HepG2 (cell line): ENCODE results near the gene CACNA1F. TPM values are rescaled to one million over a fixed set of nuclear protein-coding genes. Genes with fewer than 3 reads are reported as not detected.
A peak's percentile ranks its signal among the peaks of the same experiment; 100 is the strongest.

Source experiments
- AGO2 ChIP-seq: fragments of 200-400 bp; formaldehyde crosslinking; optimal IDR thresholded peaks from 2 replicates; pipeline ENCODE3; 2017; ENCODE audit warnings: mild to moderate bottlenecking, low read depth, low read length, moderate library complexity
- ATRX ChIP-seq: sonication (generic); formaldehyde crosslinking; IDR thresholded peaks from 2 replicates; pipeline ENCODE4 v1.4.0; 2020; ENCODE audit warnings: missing genetic modification reagents, borderline replicate concordance
- CAMTA2 ChIP-seq: sonication (generic); formaldehyde crosslinking; IDR thresholded peaks from 2 replicates; pipeline ENCODE4 v1.4.0; 2020; ENCODE audit warnings: mild to moderate bottlenecking, missing genetic modification reagents, borderline replicate concordance
- JDP2 ChIP-seq: sonication (generic); formaldehyde crosslinking; IDR thresholded peaks from 2 replicates; pipeline ENCODE4 v1.8.1; 2022; ENCODE audit warnings: missing genetic modification reagents, borderline replicate concordance
- KDM3A ChIP-seq: IDR thresholded peaks from 2 replicates; pipeline ENCODE4 v1.6.1; 2018; ENCODE audit warnings: low read depth, missing compliant biosample characterization
- MBD4 ChIP-seq: IDR thresholded peaks from 2 replicates; pipeline ENCODE4 v1.6.1; 2012; ENCODE audit warnings: low read length, inconsistent platforms, borderline replicate concordance
- MED1 ChIP-seq: sonication (generic); formaldehyde crosslinking; IDR thresholded peaks from 2 replicates; pipeline ENCODE4 v1.4.0; 2020; ENCODE audit warnings: missing genetic modification reagents
- MXI1 ChIP-seq: IDR thresholded peaks from 3 replicates; pipeline ENCODE4 v1.6.1; 2012; ENCODE audit warnings: low read depth, low read length, inconsistent platforms, borderline replicate concordance
- MZF1 ChIP-seq: sonication (generic); formaldehyde crosslinking; IDR thresholded peaks from 2 replicates; pipeline ENCODE4 v1.8.1; 2023; ENCODE audit warnings: mild to moderate bottlenecking, missing genetic modification reagents, borderline replicate concordance
- PHF8 ChIP-seq: sonication (generic); formaldehyde crosslinking; IDR thresholded peaks from 2 replicates; pipeline ENCODE4 v1.5.0; 2020; ENCODE audit warnings: missing genetic modification reagents
- TFAP4 ChIP-seq: sonication (generic); IDR thresholded peaks from 2 replicates; pipeline ENCODE4 v1.6.1; 2016; ENCODE audit warnings: low read depth, borderline replicate concordance
- XRCC5 ChIP-seq: fragments of 200-400 bp; formaldehyde crosslinking; optimal IDR thresholded peaks from 2 replicates; pipeline ENCODE3; 2017; ENCODE audit warnings: mild to moderate bottlenecking, low read length
- ZFP41 ChIP-seq: sonication (generic); formaldehyde crosslinking; IDR thresholded peaks from 2 replicates; pipeline ENCODE4 v1.4.0; 2020; ENCODE audit warnings: mild to moderate bottlenecking, missing genetic modification reagents, borderline replicate concordance
- ZFX ChIP-seq: sonication (generic); formaldehyde crosslinking; IDR thresholded peaks from 2 replicates; pipeline ENCODE4 v1.4.0; 2020; ENCODE audit warnings: mild to moderate bottlenecking, low read depth, missing genetic modification reagents, moderate library complexity
- ZNF121 ChIP-seq: sonication (generic); formaldehyde crosslinking; IDR thresholded peaks from 2 replicates; pipeline ENCODE4 v1.5.0; 2020; ENCODE audit warnings: mild to moderate bottlenecking, missing genetic modification reagents
- ZNF430 ChIP-seq: sonication (generic); formaldehyde crosslinking; IDR thresholded peaks from 2 replicates; pipeline ENCODE4 v1.9.0; 2021; ENCODE audit warnings: mild to moderate bottlenecking, missing genetic modification reagents
- ZNF501 ChIP-seq: sonication (generic); formaldehyde crosslinking; IDR thresholded peaks from 2 replicates; pipeline ENCODE4 v1.5.1; 2020; ENCODE audit warnings: mild to moderate bottlenecking, moderate library complexity, missing genetic modification reagents
- ZSCAN31 ChIP-seq: sonication (generic); formaldehyde crosslinking; IDR thresholded peaks from 2 replicates; pipeline ENCODE4 v1.5.0; 2020; ENCODE audit warnings: low read depth, mild to moderate bottlenecking, missing genetic modification reagents
- polyA plus RNA-seq, 8 experiments: library from polyadenylated mRNA; depleted of rRNA in 3 of 8; stranded (reverse) in 7 of 8; unstranded in 1 of 8; fragments of >200 nt; fragmentation: Illumina TruSeq in 4 of 8; extraction: Trizol in 4 of 8; gene quantifications; 2 replicates each; pipeline versions ENCODE4 v1.2.1 to v1.2.3, GENCODE V29; 2011 to 2016; ENCODE audit warnings: low read depth in 4 of 8, missing spikeins in 1 of 8, mixed read lengths in 1 of 8; ENCODE audit not compliant: insufficient read depth in 1 of 8
- total RNA-seq, 5 experiments: library from RNA; depleted of rRNA; stranded (reverse); fragments of >200 nt; fragmentation: Illumina TruSeq; extraction: Trizol; gene quantifications; 2 replicates each; pipeline ENCODE4 v1.2.3, GENCODE V29; 2016; ENCODE audit warnings: low read depth in 1 of 5
- TF ChIP-seq, protein P1 (sequence below): sonication (generic); formaldehyde crosslinking; IDR thresholded peaks from 2 replicates; pipeline ENCODE4 v1.4.0; 2020; ENCODE audit warnings: missing genetic modification reagents; ENCODE audit errors: not compliant biosample characterization
- TF ChIP-seq, protein P2 (sequence below): sonication (generic); formaldehyde crosslinking; IDR thresholded peaks from 2 replicates; pipeline ENCODE4 v1.5.0; 2020; ENCODE audit warnings: mild to moderate bottlenecking, missing genetic modification reagents, borderline replicate concordance

Gene CACNA1F
- total and polyA plus RNA-seq, 2 of the 13 experiments (the other 11 are each of a cell fraction or from before 2014, with no cell fraction given) = 0.03 TPM; not detected in 1

- TF ChIP-seq KDM3A (CRISPR knock-in tag) (peak; percentile 34; the same call in 1 of the 2 replicates), PHF8 (CRISPR knock-in tag) (peak; percentile 55), ZNF121 (CRISPR knock-in tag) (peak; percentile 38; the same call in 1 of the 2 replicates), TFAP4 (peak; percentile 38; the same call in 1 of the 2 replicates), JDP2 (no peak), AGO2 (no peak), MBD4 (no peak), ZSCAN31 (CRISPR knock-in tag) (peak; percentile 71; the same call in 1 of the 2 replicates), ATRX (CRISPR knock-in tag) (no peak), ZFP41 (CRISPR knock-in tag) (no peak), ZNF430 (CRISPR knock-in tag) (peak; percentile 92), XRCC5 (peak; percentile 90), MED1 (CRISPR knock-in tag) (peak; percentile 68), ZFX (CRISPR knock-in tag) (peak; percentile 69), ZNF501 (CRISPR knock-in tag) (peak; percentile 40; the same call in 1 of the 2 replicates), MZF1 (CRISPR knock-in tag) (no peak), MXI1 (peak; percentile 90; the same call in 2 of the 3 replicates), CAMTA2 (CRISPR knock-in tag) (no peak)
- TF ChIP-seq, protein P1, sequence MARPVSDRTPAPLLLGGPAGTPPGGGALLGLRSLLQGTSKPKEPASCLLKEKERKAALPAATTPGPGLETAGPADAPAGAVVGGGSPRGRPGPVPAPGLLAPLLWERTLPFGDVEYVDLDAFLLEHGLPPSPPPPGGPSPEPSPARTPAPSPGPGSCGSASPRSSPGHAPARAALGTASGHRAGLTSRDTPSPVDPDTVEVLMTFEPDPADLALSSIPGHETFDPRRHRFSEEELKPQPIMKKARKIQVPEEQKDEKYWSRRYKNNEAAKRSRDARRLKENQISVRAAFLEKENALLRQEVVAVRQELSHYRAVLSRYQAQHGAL (CRISPR knock-in tag) = no peak
- TF ChIP-seq, protein P2, sequence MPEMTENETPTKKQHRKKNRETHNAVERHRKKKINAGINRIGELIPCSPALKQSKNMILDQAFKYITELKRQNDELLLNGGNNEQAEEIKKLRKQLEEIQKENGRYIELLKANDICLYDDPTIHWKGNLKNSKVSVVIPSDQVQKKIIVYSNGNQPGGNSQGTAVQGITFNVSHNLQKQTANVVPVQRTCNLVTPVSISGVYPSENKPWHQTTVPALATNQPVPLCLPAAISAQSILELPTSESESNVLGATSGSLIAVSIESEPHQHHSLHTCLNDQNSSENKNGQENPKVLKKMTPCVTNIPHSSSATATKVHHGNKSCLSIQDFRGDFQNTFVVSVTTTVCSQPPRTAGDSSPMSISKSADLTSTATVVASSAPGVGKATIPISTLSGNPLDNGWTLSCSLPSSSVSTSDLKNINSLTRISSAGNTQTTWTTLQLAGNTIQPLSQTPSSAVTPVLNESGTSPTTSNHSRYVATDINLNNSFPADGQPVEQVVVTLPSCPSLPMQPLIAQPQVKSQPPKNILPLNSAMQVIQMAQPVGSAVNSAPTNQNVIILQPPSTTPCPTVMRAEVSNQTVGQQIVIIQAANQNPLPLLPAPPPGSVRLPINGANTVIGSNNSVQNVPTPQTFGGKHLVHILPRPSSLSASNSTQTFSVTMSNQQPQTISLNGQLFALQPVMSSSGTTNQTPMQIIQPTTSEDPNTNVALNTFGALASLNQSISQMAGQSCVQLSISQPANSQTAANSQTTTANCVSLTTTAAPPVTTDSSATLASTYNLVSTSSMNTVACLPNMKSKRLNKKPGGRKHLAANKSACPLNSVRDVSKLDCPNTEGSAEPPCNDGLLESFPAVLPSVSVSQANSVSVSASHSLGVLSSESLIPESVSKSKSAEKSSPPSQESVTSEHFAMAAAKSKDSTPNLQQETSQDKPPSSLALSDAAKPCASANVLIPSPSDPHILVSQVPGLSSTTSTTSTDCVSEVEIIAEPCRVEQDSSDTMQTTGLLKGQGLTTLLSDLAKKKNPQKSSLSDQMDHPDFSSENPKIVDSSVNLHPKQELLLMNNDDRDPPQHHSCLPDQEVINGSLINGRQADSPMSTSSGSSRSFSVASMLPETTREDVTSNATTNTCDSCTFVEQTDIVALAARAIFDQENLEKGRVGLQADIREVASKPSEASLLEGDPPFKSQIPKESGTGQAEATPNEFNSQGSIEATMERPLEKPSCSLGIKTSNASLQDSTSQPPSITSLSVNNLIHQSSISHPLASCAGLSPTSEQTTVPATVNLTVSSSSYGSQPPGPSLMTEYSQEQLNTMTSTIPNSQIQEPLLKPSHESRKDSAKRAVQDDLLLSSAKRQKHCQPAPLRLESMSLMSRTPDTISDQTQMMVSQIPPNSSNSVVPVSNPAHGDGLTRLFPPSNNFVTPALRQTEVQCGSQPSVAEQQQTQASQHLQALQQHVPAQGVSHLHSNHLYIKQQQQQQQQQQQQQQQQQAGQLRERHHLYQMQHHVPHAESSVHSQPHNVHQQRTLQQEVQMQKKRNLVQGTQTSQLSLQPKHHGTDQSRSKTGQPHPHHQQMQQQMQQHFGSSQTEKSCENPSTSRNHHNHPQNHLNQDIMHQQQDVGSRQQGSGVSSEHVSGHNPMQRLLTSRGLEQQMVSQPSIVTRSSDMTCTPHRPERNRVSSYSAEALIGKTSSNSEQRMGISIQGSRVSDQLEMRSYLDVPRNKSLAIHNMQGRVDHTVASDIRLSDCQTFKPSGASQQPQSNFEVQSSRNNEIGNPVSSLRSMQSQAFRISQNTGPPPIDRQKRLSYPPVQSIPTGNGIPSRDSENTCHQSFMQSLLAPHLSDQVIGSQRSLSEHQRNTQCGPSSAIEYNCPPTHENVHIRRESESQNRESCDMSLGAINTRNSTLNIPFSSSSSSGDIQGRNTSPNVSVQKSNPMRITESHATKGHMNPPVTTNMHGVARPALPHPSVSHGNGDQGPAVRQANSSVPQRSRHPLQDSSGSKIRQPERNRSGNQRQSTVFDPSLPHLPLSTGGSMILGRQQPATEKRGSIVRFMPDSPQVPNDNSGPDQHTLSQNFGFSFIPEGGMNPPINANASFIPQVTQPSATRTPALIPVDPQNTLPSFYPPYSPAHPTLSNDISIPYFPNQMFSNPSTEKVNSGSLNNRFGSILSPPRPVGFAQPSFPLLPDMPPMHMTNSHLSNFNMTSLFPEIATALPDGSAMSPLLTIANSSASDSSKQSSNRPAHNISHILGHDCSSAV (CRISPR knock-in tag) = no peak
Measured at GRCh38 chrX:49199906-49200771, 33.0 kb downstream of the CACNA1F start, which contains the start of gene SYP (continued).
